K562 (cell line): ENCODE measurements around the gene GPR179. TPM values are rescaled to one million over a fixed set of nuclear protein-coding genes. Genes with fewer than 3 reads are reported as not detected.

Experiments
- polyA plus RNA-seq, 8 experiments: library from polyadenylated mRNA; depleted of rRNA in 4 of 8; stranded (reverse) in 5 of 8; unstranded in 3 of 8; fragments of >200 nt; fragmentation: Nextera tagmentation in 2 of 8; fragmentation: Illumina TruSeq in 1 of 8; extraction: Ambion mirVana in 2 of 8; extraction: Trizol in 1 of 8; gene quantifications; 2 replicates each; pipeline versions ENCODE4 v1.2.1 to v1.2.3, GENCODE V29; 2011 to 2014; ENCODE audit warnings: inconsistent platforms in 1 of 8, missing spikeins in 1 of 8
- total RNA-seq, 7 experiments: library from RNA; depleted of rRNA in 6 of 7; stranded (reverse); fragments of >200 nt in 6 of 7; fragmentation: Illumina TruSeq in 2 of 7; extraction: Trizol in 2 of 7; gene quantifications; 2 replicates each; pipeline versions ENCODE4 v1.2.1 to v1.2.3, GENCODE V29; 2011 to 2021; ENCODE audit warnings: low replicate concordance in 1 of 7
- TF ChIP-seq, protein P1 (sequence below), 2 experiments: fragments of 450-650 bp in 1 of 2; sonication (generic) in 1 of 2; formaldehyde crosslinking in 1 of 2; IDR thresholded peaks; 2 replicates each; pipeline versions ENCODE4 v1.7.1 to v1.9.0; 2016 to 2022; ENCODE audit warnings: inconsistent platforms in 1 of 2, mild to moderate bottlenecking in 1 of 2, missing genetic modification reagents in 1 of 2

GPR179 gene
- total and polyA plus RNA-seq, 9 of the 15 experiments (the other 6 are each of a cell fraction or from before 2014, with no cell fraction given): not detected

DNA sequence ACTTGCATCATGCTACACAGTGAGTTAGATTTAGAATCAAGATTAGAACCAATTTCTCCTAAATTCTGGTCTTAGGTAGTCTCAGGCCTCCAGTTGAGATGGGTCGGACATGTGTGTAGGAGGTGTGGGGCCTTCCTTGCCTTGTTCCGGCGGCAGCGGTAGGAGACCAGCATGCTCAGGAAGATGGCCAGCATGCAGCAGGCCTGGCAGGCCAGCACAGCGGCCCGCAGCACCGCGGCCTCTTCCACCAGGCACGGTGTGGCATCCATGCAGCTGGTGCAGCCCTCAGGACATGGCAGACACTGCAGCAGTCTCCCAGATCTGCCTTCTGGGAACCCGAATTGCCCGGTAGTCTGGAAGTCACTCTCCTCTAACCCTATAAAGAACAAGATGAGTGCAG lies 6.9 kb downstream of the GPR179 start (continued):
- TF ChIP-seq, protein P1, sequence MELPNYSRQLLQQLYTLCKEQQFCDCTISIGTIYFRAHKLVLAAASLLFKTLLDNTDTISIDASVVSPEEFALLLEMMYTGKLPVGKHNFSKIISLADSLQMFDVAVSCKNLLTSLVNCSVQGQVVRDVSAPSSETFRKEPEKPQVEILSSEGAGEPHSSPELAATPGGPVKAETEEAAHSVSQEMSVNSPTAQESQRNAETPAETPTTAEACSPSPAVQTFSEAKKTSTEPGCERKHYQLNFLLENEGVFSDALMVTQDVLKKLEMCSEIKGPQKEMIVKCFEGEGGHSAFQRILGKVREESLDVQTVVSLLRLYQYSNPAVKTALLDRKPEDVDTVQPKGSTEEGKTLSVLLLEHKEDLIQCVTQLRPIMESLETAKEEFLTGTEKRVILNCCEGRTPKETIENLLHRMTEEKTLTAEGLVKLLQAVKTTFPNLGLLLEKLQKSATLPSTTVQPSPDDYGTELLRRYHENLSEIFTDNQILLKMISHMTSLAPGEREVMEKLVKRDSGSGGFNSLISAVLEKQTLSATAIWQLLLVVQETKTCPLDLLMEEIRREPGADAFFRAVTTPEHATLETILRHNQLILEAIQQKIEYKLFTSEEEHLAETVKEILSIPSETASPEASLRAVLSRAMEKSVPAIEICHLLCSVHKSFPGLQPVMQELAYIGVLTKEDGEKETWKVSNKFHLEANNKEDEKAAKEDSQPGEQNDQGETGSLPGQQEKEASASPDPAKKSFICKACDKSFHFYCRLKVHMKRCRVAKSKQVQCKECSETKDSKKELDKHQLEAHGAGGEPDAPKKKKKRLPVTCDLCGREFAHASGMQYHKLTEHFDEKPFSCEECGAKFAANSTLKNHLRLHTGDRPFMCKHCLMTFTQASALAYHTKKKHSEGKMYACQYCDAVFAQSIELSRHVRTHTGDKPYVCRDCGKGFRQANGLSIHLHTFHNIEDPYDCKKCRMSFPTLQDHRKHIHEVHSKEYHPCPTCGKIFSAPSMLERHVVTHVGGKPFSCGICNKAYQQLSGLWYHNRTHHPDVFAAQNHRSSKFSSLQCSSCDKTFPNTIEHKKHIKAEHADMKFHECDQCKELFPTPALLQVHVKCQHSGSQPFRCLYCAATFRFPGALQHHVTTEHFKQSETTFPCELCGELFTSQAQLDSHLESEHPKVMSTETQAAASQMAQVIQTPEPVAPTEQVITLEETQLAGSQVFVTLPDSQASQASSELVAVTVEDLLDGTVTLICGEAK (IDR thresholded peaks at IDR 0.05): no peak
- TF ChIP-seq, protein P1 (CRISPR knock-in tag; IDR thresholded peaks at IDR 0.05): no peak
- TF ChIP-seq, all 486 proteins: peak for 0
